Activated CD4-positive, alpha-beta T cell treated with anti-CD3 and anti-CD28 coated beads, Interleukin-2, amount 50 U/mL, for 48 hours (primary cell): ENCODE data around the gene TMEM82.
A peak's percentile ranks its signal among the peaks of the same experiment; 100 is the strongest.
"Not testable (repeated sequence)": the region's sequence is repeated elsewhere in the genome, so short reads cannot be mapped to it uniquely, and the experiment has no call there.

Experiments
- DNase-seq, 2 experiments: peaks; one replicate each; pipeline ENCODE4 v3.0.0-alpha.2; 2020

Gene TMEM82

GRCh38 chr1:15742339-15742801, at the start of gene TMEM82:
TSS of gene TMEM82 (plus strand) at chr1:15742499. CDS start at chr1:15742560, 61 bp downstream.
- DNase-seq = no peak

DNA sequence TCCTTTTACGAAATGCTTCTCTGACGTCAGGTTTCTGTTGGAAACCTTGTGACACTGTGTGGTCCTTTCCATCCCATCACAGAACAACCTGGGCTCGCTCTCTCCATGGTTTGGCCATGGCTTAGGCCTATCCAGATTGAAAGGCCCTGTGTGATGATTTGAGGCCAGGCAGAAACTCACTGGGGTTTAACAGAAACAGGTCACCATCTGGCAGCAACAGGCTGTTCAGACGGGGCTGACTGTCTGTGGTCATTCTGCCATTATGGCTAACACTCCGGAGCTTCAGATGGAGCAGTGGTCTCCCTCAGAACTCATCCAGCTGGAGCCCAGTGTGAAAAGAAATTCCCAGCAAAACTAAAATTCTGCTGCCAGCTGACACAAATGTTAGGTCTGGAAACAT, 48.9 kb upstream of the TMEM82 start:
- no peak for DNase-seq

GRCh38 chr1:15696956-15697521, 45.3 kb upstream of the TMEM82 start:
- DNase-seq = peak; percentile 16 to 35

DNA sequence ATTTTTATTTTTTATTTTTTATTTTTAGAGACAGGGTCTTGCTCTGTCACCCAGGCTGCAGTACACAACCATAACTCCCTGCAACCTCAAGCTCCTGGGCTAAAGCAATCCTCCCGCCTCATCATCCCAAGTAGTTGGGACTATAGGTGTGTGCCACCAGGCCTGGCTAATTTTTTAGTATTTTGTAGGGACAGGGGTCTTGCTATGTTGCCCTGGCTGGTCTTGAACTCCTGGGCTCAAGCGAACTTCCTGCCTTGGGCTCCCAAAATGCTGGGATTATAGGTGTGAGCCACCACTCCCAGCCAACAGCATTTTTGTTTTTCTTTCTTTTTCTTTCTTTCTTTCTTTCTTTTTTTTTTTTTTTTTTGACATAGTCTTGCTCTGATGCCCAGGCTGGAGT, 44.1 kb upstream of the TMEM82 start:
- no peak for DNase-seq

DNA sequence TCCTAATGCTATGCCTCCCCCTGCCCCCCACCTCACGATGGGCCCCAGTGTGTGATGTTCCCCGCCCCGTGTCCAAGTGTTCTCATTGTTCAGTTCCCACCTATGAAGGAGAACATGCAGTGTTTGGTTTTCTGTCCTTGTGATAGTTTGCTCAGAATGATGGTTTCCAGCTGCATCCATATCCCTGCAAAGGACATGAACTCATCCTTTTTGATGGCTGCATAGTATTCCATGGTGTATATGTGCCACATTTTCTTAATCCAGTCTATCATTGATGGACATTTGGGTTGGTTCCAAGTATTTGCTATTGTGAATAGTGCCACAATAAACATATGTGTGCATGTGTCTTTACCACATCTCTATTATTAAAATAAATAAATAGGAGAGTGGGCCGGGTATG, 43.0 kb upstream of the TMEM82 start:
- DNase-seq = not testable (repeated sequence)

- no peak for DNase-seq
Observed at GRCh38 chr1:15700508-15700907, 41.8 kb upstream of the TMEM82 start.

GRCh38 chr1:15701784-15702183, 40.5 kb upstream of the TMEM82 start:
- DNase-seq = no peak

- no peak for DNase-seq
Observed at GRCh38 chr1:15702722-15703550, 39.4 kb upstream of the TMEM82 start.

DNA sequence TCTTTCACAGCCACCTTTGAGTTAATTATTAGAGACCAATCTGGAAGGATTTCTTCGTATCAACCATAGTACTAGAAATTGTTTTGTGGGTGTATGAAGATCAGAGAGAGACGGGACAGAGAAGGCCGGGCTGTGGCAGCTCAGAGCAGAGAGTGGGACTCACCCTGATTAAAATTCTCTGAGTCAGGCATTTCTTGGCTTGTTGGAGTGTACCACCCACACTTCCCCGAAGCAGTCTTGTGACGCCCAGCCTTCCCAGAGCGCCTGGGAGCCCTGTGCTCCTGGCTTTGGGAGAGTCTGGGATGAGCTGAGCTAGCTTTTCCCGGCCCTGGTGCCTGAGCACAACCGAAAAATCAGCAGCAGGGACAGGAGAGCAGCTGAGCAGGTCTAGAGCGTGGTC, 38.7 kb upstream of the TMEM82 start:
- DNase-seq = no peak

GRCh38 chr1:15704526-15705183, 37.6 kb upstream of the TMEM82 start:
- DNase-seq = no peak

- no peak for DNase-seq
Observed at GRCh38 chr1:15705184-15705566, 37.1 kb upstream of the TMEM82 start.

- no peak for DNase-seq
Observed at GRCh38 chr1:15706751-15707150, 35.5 kb upstream of the TMEM82 start.

GRCh38 chr1:15707239-15707925, 34.9 kb upstream of the TMEM82 start:
- no peak for DNase-seq

DNA sequence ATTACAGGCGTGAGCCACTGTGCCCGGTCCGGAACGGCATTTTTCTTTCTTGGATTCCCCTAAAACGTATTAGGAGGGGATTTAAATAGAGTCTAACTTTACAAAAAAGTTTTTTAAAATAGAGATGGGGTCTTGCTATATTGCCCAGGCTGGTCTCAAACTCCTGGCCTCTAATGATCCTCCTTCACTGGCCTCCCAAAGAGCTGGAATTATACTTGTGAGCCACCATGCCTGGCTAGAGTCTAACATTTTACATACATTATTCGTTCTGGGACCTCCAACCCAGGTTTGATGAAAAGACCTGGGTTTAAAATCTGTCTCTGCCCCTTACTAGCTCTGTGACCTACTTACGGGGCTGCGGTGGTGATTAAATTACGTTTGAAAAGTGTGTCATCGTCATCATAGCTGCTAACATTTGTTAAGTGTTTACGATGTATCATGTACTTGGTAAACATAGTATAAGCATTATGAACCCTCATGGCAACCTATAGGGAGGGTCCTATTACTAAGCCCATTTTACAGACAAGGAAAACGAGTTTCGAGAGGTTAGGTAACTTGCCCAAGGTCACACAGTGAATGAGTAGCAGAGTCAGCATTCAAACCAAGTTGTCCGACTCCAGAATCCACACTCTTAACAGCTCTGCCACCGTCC, 33.7 kb upstream of the TMEM82 start:
- DNase-seq = no peak

DNA sequence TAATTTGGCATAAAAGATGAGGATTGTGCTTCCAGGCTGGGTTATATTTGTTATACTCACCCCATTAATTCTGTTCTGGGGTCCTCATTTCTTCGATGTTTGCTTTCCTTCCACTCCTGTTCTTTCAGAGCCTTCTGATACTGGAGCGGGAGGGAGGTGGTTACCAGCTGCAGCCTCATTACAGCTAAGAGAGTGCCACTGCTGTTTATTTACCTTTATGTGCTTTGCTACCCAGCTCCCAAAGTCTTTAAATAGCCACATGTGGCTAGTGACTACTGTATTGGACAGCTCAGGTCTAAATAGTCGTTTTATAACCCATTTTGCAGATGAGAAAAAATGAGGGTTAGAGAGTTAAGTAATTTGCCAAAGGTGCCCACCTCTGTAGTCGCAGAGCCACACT, 33.1 kb upstream of the TMEM82 start:
- DNase-seq = no peak

DNA sequence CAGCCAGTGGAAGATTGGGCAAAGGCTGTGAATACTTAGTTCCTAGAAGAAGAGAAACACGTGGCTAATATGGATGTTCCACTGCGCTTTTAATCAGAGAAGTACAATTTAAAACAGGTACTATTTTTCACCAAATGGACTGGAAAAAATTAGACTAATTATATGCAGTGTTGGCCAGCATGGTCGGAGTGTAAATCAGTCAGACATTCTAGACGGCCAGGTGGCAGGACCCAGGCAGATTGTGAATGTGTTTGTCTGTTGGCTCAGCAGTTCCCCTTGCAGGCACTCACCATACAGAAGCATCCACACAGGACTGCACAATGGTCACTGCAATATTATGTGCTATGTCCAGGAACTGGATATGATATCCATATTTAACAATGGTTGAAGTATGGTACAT, 30.1 kb upstream of the TMEM82 start:
- no peak for DNase-seq

- no peak for DNase-seq
Observed at GRCh38 chr1:15714406-15715136, 27.7 kb upstream of the TMEM82 start.

- no peak for DNase-seq
Observed at GRCh38 chr1:15717418-15718125, 24.7 kb upstream of the TMEM82 start.

- DNase-seq = no peak
Observed at GRCh38 chr1:15718199-15718601, 24.1 kb upstream of the TMEM82 start.

DNA sequence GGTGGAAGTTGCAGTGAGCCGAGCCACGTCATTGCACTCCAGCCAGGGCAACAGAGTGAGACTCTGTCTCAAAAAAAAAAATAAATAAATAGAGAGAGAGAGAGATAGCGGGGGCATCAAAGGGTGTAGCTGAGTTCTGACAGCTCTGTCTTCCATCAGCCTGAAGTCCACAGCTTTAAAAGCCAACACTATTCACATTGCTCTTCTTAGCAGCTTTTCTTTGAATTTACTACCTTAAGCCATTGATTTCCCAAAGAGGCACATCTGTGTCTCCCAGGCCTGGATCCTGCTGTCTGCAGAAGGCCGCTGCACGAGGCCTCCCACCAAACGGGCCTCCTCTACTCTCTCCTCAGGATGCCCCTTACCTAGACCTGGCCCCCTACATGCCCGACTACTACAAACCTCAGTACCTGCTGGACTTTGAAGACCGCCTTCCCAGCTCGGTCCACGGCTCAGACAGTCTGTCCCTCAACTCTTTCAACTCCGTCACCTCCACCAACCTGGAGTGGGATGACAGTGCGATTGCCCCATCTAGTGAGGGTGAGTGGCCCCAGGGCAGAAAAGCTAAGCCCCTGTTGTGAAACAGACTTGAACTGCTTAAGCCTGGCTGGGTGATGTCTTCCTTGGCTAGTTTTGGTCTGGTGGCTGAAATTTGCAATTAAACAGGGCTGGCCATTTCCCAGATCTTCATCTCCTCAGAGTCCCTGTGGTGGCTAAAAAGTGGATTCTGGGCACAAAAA, 22.7 kb upstream of the TMEM82 start:
- DNase-seq = no peak

DNA sequence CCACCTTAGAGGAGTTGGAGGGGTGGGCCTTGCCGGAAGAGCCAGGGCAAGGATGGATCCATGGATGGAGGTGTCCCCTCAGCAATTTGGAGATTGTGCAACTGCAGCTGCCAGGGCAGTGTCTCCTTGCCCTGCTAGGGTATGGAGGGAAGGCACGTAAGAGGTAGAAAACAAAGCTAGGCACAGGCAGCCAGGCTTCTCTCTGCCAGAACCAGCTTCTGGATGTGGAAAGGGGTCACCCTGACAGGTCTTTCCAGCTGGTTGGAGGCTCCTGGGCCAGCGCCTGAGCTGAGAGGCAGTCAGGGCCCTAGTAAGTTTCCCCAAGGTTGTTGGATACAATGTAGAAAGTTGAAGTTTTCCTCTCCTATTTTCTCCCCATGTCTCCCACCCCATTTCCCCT, 21.4 kb upstream of the TMEM82 start:
- no peak for DNase-seq
